ENCODE data around the gene MACROD2. TPM values are rescaled to one million over a fixed set of nuclear protein-coding genes. Genes with fewer than 3 reads are reported as not detected.

Gene MACROD2
- total and polyA plus RNA-seq, 11 donors, result 0.54 to 5.4 (median 2.4) TPM

GRCh38 chr20:15812696-15813095 is 1817.4 kb downstream of the MACROD2 start:
- Histone ChIP-seq H3K27me3 (no peaks in the 10 kb centered on the region), H3K27ac (no peak overlapping the region), H3K4me1 (no peaks in the 10 kb centered on the region), H3K36me3 (no peaks in the 10 kb centered on the region), H3K9me3 (no peaks in the 10 kb centered on the region), H3K4me3 (no peak overlapping the region)
- ATAC-seq, result no peak
- no peak for TF ChIP-seq POLR2A (IDR thresholded peaks at IDR 0.05)
- TF ChIP-seq CTCF (IDR thresholded peaks at IDR 0.05), result no peak
- intact Hi-C loops (cut with DNase I), result no loop called here
- WGBS, 4 donors, result 73 to 90% (median 81%) methylated on average over 1 of the region's 1 CpG
- DNase-seq, result no peak

- DNase-seq (no peak), ATAC-seq (no peak)
- Histone ChIP-seq H3K9me3 (no peaks in the 10 kb centered on the region), H3K36me3 (no peaks in the 10 kb centered on the region), H3K4me1 (no peaks in the 10 kb centered on the region), H3K27ac (no peak overlapping the region), H3K27me3 (no peaks in the 10 kb centered on the region), H3K4me3 (no peak overlapping the region)
- intact Hi-C loops (cut with DNase I), result no loop called here
- TF ChIP-seq POLR2A (IDR thresholded peaks at IDR 0.05) (no peak), CTCF (IDR thresholded peaks at IDR 0.05) (no peak)
Measured at GRCh38 chr20:15814360-15814759, 1819.0 kb downstream of the MACROD2 start.

- ATAC-seq, result no peak
- TF ChIP-seq POLR2A (IDR thresholded peaks at IDR 0.05) (no peak), CTCF (IDR thresholded peaks at IDR 0.05) (no peak)
- no peaks in the 10 kb centered on the region for H3K27me3 ChIP-seq
- no peak overlapping the region for H3K4me3 ChIP-seq
- intact Hi-C loops (cut with DNase I), result no loop called here
- no peak overlapping the region for H3K27ac ChIP-seq
- whole genome bisulfite sequencing, 4 donors, result 46 to 59% (median 50%) methylated on average over 2 of the region's 2 CpGs
- no peaks in the 10 kb centered on the region for H3K9me3 ChIP-seq
- no peak for DNase-seq
- no peaks in the 10 kb centered on the region for H3K4me1 ChIP-seq
- H3K36me3 ChIP-seq, result no peaks in the 10 kb centered on the region
Measured at GRCh38 chr20:15814911-15815310, 1819.6 kb downstream of the MACROD2 start.

- Histone ChIP-seq H3K4me3 (no peak overlapping the region), H3K27ac (no peak overlapping the region), H3K36me3 (no peaks in the 10 kb centered on the region), H3K4me1 (no peaks in the 10 kb centered on the region), H3K9me3 (no peaks in the 10 kb centered on the region), H3K27me3 (no peaks in the 10 kb centered on the region)
- intact Hi-C loops (cut with DNase I), result no loop called here
- no peak for ATAC-seq
- no peak for DNase-seq
- WGBS, 4 donors, result 84 to 92% (median 89%) methylated on average over 2 of the region's 2 CpGs
- TF ChIP-seq POLR2A (IDR thresholded peaks at IDR 0.05) (no peak), CTCF (IDR thresholded peaks at IDR 0.05) (no peak)
Measured at GRCh38 chr20:15817351-15817750, 1822.0 kb downstream of the MACROD2 start.
